CD4-positive, alpha-beta T cell treated with Interleukin-12 subunit alpha and Interleukin-12 subunit beta, for 1 hour (primary cell): ENCODE results near the gene LRP3.
"Not testable (repeated sequence)": the region's sequence is repeated elsewhere in the genome, so short reads cannot be mapped to it uniquely, and the experiment has no call there.

Experiments used
- DNase-seq: peaks from one replicate; pipeline ENCODE4 v3.0.0-alpha.2; 2020

The LRP3 gene

GRCh38 chr19:33176670-33177416, 17.3 kb upstream of the LRP3 start:
- peak; percentile 98 for DNase-seq

GRCh38 chr19:33177417-33177979, 16.6 kb upstream of the LRP3 start:
- peak; percentile 87 for DNase-seq

GRCh38 chr19:33186431-33187182, 7.5 kb upstream of the LRP3 start:
- no peak for DNase-seq

GRCh38 chr19:33187183-33187540, 7.0 kb upstream of the LRP3 start:
- DNase-seq = no peak

- no peak for DNase-seq
Observed at GRCh38 chr19:33189453-33189852, 4.7 kb upstream of the LRP3 start.

- DNase-seq = not testable (repeated sequence)
Observed at GRCh38 chr19:33191092-33191491, 3.0 kb upstream of the LRP3 start.

- DNase-seq = no peak
Observed at GRCh38 chr19:33191501-33191900, 2.6 kb upstream of the LRP3 start.

GRCh38 chr19:33192010-33192409, 2.1 kb upstream of the LRP3 start:
- DNase-seq = no peak

- no peak for DNase-seq
Observed at GRCh38 chr19:33193269-33193864, 763 bp upstream of the LRP3 start.

GRCh38 chr19:33194532-33194885, 379 bp downstream of the LRP3 start:
- no peak for DNase-seq

- DNase-seq = no peak
Observed at GRCh38 chr19:33194886-33195644, 935 bp downstream of the LRP3 start.

- DNase-seq = no peak
Observed at GRCh38 chr19:33195645-33196347, 1.7 kb downstream of the LRP3 start.

- DNase-seq = no peak
Observed at GRCh38 chr19:33196446-33197193, 2.5 kb downstream of the LRP3 start.

- DNase-seq = no peak
Observed at GRCh38 chr19:33197591-33198000, 3.5 kb downstream of the LRP3 start.

- DNase-seq = no peak
Observed at GRCh38 chr19:33198169-33198568, 4.0 kb downstream of the LRP3 start.

- no peak for DNase-seq
Observed at GRCh38 chr19:33199441-33200265, 5.5 kb downstream of the LRP3 start.

GRCh38 chr19:33201473-33201872, 7.3 kb downstream of the LRP3 start:
- DNase-seq = no peak

GRCh38 chr19:33201886-33202545, 7.9 kb downstream of the LRP3 start:
- no peak for DNase-seq

GRCh38 chr19:33202546-33203507, 8.7 kb downstream of the LRP3 start:
- DNase-seq = no peak
